Parathyroid adenoma (tissue), 2 donors: Measurements from ENCODE around the gene COL23A1.
"Not testable (repeated sequence)": the region's sequence is repeated elsewhere in the genome, so short reads cannot be mapped to it uniquely, and the experiment has no call there.

Source experiments
- H2AFZ ChIP-seq: fragments of 300-600 bp; sonication (generic); one replicate; pipeline ENCODE4 v1.7.0; 2017; ENCODE audit warnings: antibody characterized with exemption, mild to moderate bottlenecking
- H3K27ac ChIP-seq: fragments of 300-600 bp; sonication (generic); one replicate; pipeline ENCODE4 v1.7.0; 2017
- H3K27me3 ChIP-seq: fragments of 300-600 bp; sonication (generic); one replicate; pipeline ENCODE4 v1.7.0; 2017; ENCODE audit warnings: low read length; ENCODE audit not compliant: control insufficient read depth, insufficient read depth
- H3K36me3 ChIP-seq: fragments of 300-600 bp; sonication (generic); one replicate; pipeline ENCODE4 v1.7.0; 2017; ENCODE audit warnings: low read length; ENCODE audit not compliant: control insufficient read depth, insufficient read depth
- H3K4me1 ChIP-seq: fragments of 300-600 bp; sonication (generic); one replicate; pipeline ENCODE4 v1.7.0; 2017; ENCODE audit warnings: control low read depth
- H3K4me2 ChIP-seq: fragments of 300-600 bp; sonication (generic); one replicate; pipeline ENCODE4 v1.7.0; 2017; ENCODE audit warnings: low read length
- H3K4me3 ChIP-seq: fragments of 300-600 bp; sonication (generic); one replicate; pipeline ENCODE4 v1.7.0; 2017; ENCODE audit warnings: low read depth, low read length
- H3K79me2 ChIP-seq: fragments of 300-600 bp; sonication (generic); one replicate; pipeline ENCODE4 v1.7.0; 2017; ENCODE audit warnings: control low read depth
- H3K9ac ChIP-seq: fragments of 300-600 bp; sonication (generic); one replicate; pipeline ENCODE4 v1.7.0; 2017; ENCODE audit warnings: mild to moderate bottlenecking
- H3K9me3 ChIP-seq: fragments of 300-600 bp; sonication (generic); one replicate; pipeline ENCODE4 v1.7.0; 2017; ENCODE audit warnings: low read length; ENCODE audit not compliant: control insufficient read depth
- TF ChIP-seq, protein P1 (sequence below): fragments of 300-600 bp; sonication (generic); IDR thresholded peaks from one replicate; pipeline ENCODE4 v1.7.0; 2017; ENCODE audit warnings: antibody characterized with exemption, mild to moderate bottlenecking
- donor health status: primary hyperparathyroidism.

Gene COL23A1

DNA sequence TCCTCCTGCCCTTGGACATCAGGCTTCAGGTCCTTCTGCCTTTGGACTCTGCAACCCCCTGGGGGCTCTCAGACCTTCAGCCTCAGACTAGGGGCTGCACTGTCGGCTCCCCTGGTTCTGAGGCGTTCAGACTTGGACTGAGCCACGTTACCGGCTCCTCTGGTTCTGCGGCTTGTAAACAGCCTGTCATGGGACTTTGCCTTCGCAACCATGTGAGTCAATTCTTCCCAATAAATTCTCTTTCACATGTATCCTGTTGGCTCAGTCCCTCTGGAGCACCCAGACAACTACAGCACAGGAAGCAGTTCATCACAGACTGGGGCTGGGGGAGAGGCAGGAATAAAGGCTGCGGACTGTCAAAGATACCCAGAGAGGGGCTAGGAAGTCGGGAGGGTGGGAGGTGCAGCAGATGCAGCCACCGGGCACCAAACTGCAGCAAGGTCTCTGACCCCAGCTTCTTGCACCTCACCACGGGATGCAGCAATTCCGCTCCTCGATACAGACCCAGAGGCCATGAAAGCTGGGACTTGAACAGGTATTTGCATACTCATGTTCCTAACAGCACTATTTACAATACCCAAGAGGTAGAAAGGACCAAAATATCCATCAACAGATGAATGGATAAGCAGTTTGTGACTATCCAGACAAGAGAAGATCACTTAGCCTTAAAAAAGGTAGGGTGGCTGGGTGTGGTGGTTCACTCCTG is 100.8 kb downstream of the COL23A1 start:
- H3K9ac ChIP-seq: no peak overlapping the region
- H3K27me3 ChIP-seq: no peaks in the 10 kb centered on the region
- H3K4me1 ChIP-seq: no peaks in the 10 kb centered on the region
- H3K9me3 ChIP-seq: no peaks in the 10 kb centered on the region
- H3K4me2 ChIP-seq: no peak overlapping the region
- TF ChIP-seq, protein P1, sequence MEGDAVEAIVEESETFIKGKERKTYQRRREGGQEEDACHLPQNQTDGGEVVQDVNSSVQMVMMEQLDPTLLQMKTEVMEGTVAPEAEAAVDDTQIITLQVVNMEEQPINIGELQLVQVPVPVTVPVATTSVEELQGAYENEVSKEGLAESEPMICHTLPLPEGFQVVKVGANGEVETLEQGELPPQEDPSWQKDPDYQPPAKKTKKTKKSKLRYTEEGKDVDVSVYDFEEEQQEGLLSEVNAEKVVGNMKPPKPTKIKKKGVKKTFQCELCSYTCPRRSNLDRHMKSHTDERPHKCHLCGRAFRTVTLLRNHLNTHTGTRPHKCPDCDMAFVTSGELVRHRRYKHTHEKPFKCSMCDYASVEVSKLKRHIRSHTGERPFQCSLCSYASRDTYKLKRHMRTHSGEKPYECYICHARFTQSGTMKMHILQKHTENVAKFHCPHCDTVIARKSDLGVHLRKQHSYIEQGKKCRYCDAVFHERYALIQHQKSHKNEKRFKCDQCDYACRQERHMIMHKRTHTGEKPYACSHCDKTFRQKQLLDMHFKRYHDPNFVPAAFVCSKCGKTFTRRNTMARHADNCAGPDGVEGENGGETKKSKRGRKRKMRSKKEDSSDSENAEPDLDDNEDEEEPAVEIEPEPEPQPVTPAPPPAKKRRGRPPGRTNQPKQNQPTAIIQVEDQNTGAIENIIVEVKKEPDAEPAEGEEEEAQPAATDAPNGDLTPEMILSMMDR: no peak
- H3K79me2 ChIP-seq: no peaks in the 10 kb centered on the region
- no peaks in the 10 kb centered on the region for H3K36me3 ChIP-seq
- H3K4me3 ChIP-seq: no peak overlapping the region
- no peak overlapping the region for H2AFZ ChIP-seq
- no peak overlapping the region for H3K27ac ChIP-seq

DNA sequence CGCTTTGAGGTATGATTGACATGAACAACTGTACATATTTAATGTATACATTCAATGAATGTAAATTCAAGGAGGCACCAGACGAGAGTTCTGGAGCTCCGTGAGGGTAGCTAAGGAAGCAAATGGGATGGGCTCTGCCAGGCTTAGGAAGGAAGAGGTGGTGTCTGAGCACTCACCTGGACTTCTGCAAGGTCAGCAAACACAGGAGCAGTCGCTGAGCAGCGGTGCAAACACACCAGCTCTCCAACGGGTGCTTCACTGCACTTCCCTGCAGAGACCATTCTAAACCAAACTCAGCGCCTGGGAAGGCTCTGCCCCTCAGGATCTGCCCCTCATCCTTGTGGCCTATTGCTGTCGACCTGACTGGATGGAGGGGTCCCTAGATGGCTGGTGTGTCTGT is 101.5 kb downstream of the COL23A1 start:
- no peaks in the 10 kb centered on the region for H3K4me1 ChIP-seq
- H3K4me3 ChIP-seq: no peak overlapping the region
- no peaks in the 10 kb centered on the region for H3K27me3 ChIP-seq
- no peaks in the 10 kb centered on the region for H3K79me2 ChIP-seq
- H3K9me3 ChIP-seq: no peaks in the 10 kb centered on the region
- H3K27ac ChIP-seq: no peak overlapping the region
- TF ChIP-seq, protein P1: no peak
- H2AFZ ChIP-seq: no peak overlapping the region
- no peak overlapping the region for H3K4me2 ChIP-seq
- H3K9ac ChIP-seq: no peak overlapping the region
- H3K36me3 ChIP-seq: no peaks in the 10 kb centered on the region

DNA sequence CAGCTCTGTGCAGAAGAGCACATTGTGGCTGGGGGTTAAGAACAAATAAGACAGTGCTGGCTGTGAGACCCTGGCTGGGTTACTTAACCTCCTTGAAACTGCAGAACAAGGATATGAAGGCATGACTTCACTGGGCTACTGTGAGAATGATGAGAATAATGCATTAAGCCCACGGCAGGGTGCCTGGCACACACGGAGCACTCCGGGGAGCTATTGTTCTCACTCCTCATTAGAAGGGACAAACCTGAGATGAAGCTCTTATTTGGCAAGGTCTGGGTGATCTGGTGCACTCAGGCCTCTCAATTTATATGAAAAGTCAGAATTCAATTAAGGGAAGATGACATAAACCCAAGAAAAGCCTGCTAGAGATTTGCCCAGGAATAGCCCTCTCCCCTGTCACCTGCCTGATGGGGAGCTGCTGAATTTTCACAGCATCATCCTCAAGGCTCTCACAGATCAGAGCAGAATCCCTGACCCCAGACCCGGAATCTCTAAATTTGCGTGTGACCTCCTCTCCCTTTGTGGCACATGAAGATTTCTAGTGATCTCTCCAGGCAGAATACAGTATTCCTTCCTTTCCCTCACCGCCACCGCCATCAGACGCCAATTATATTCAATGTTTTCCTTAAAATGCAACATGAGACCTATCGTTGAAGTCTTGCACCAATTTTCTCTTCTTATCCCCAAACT is 102.1 kb downstream of the COL23A1 start:
- H3K27ac ChIP-seq: no peak overlapping the region
- H3K4me2 ChIP-seq: no peak overlapping the region
- no peaks in the 10 kb centered on the region for H3K4me1 ChIP-seq
- H3K36me3 ChIP-seq: no peaks in the 10 kb centered on the region
- no peak overlapping the region for H3K4me3 ChIP-seq
- no peak overlapping the region for H2AFZ ChIP-seq
- no peaks in the 10 kb centered on the region for H3K79me2 ChIP-seq
- H3K27me3 ChIP-seq: no peaks in the 10 kb centered on the region
- TF ChIP-seq, protein P1: no peak
- no peaks in the 10 kb centered on the region for H3K9me3 ChIP-seq
- H3K9ac ChIP-seq: no peak overlapping the region

- H2AFZ ChIP-seq, H3K4me2 ChIP-seq, H3K27me3 ChIP-seq, H3K27ac ChIP-seq, H3K36me3 ChIP-seq, H3K79me2 ChIP-seq, H3K4me3 ChIP-seq, H3K4me1 ChIP-seq, H3K9ac ChIP-seq, H3K9me3 ChIP-seq: not testable (repeated sequence)
Measured at GRCh38 chr5:178486878-178487512, 103.2 kb downstream of the COL23A1 start.

DNA sequence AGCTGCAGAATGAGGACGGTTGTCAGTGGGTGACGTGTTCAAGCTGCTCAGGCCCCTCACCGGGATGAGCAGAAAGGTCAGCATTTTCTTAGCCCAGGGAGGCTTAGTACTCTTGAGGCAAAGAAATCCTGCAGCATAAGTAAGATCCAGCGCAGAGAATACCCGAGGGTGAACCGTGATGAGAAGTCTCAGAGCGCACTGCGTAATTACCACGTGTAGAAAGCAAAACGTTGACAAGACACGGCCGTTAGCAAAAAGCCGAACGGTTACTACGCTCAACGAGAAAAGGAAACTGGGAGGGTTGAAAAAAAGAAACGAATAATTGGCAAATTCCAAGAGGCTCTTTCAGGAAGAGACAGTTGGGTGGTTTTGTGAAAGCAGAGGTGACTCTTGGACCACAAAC is 104.0 kb downstream of the COL23A1 start:
- Histone ChIP-seq H3K27me3 (no peaks in the 10 kb centered on the region), H3K27ac (no peak overlapping the region), H3K9ac (no peak overlapping the region), H3K9me3 (no peaks in the 10 kb centered on the region), H3K4me2 (no peak overlapping the region), H3K36me3 (no peaks in the 10 kb centered on the region), H3K4me3 (no peak overlapping the region), H3K4me1 (no peaks in the 10 kb centered on the region), H3K79me2 (no peaks in the 10 kb centered on the region), H2AFZ (no peak overlapping the region)
- TF ChIP-seq, protein P1: no peak
